ENCODE data around the gene LTBP1. TPM values are rescaled to one million over a fixed set of nuclear protein-coding genes. Genes with fewer than 3 reads are reported as not detected.

Gene LTBP1
- total and polyA plus RNA-seq, 10 of the 15 experiments (the other 5 are each of a cell fraction or from before 2014, with no cell fraction given): 0.01 to 0.28 (median 0.12) TPM; not detected in 2

DNA sequence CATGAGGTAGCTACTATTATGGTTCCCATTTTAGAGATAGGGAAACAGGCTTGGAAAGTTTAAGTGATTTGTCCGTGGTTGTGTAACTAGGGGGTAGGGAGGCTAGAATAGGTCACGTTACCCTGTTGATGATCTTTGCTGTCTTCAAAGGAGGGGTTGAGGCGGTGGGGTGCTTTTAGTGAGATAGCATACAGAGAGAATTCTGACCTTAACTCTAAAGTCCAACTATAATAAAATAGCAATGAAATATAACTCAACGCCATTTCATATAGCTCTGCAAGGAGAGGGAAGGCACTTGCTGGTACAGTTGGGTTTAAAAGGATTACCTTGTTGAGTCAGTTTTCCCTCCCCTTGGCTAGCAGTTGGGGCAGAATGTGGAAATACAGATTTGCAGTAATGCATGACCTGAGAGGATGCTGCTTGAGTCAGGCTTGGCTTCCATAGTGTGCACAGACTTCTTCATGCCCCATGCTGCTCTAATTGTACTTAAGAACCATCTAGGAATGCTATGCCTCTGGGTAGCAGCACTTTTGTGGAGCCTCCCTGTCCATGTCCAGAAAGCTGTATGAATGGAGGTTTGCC, 143.9 kb downstream of the LTBP1 start (continued):
- TF ChIP-seq, protein P1, sequence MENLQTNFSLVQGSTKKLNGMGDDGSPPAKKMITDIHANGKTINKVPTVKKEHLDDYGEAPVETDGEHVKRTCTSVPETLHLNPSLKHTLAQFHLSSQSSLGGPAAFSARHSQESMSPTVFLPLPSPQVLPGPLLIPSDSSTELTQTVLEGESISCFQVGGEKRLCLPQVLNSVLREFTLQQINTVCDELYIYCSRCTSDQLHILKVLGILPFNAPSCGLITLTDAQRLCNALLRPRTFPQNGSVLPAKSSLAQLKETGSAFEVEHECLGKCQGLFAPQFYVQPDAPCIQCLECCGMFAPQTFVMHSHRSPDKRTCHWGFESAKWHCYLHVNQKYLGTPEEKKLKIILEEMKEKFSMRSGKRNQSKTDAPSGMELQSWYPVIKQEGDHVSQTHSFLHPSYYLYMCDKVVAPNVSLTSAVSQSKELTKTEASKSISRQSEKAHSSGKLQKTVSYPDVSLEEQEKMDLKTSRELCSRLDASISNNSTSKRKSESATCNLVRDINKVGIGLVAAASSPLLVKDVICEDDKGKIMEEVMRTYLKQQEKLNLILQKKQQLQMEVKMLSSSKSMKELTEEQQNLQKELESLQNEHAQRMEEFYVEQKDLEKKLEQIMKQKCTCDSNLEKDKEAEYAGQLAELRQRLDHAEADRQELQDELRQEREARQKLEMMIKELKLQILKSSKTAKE (IDR thresholded peaks at IDR 0.05; ENCODE audit: low read depth, poor library complexity, severe bottlenecking): no peak
- TF ChIP-seq SRF (IDR thresholded peaks at IDR 0.05; ENCODE audit: low read depth in 2 of 2, low read length in 2 of 2): no peak

DNA sequence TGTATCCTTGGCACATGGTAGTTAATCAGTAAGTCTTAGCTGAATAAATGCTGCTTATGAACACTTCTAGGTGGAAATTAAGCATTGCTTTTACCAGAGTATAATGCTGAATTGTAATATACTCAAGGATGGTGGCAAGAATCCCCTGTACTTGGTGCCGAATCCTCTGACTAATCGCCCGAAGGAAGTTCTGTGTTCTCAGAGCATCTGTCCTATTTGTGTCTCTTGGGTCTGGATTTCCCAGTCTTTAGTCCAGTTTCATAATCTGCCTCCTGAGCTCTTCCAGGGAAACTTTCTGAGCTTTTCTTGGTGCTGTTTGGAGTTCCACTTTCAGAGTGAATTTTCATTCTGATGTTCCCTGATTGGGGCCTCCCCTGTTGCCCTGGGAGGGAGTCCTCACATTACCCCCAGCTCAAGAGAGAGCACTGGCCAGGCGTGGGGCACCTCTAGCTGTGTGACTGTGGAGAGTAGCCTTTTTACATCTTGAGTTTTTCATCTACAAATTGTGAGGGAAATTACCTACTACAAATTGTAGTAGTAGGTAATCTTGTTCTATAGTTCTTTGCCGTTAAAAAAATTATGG, 144.9 kb downstream of the LTBP1 start:
- SMC1A ChIA-PET (ENCODE audit: uncharacterized antibody, unreplicated experiment): no interaction called here
- FAIRE-seq: no peak
- Histone ChIP-seq H4K20me1 (ENCODE audit: control insufficient read depth, insufficient read depth) (no peaks in the 10 kb centered on the region), H3K4me3 (no peak overlapping the region), H3K4me1 (ENCODE audit: control insufficient read depth, insufficient read depth, low read length) (no peaks in the 10 kb centered on the region), H3K27me3 (replicated peaks in 1 of 2; ENCODE audit: control insufficient read depth in 2 of 2, insufficient read depth in 2 of 2, low read length in 1 of 2) (no peaks in the 10 kb centered on the region), H3K9ac (ENCODE audit: control insufficient read depth, insufficient read depth, low read length) (no peak overlapping the region), H3K27ac (ENCODE audit: control insufficient read depth, insufficient read depth) (no peak overlapping the region), H2AFZ (ENCODE audit: control insufficient read depth, low read depth, low read length) (no peak overlapping the region), H3K4me2 (ENCODE audit: control insufficient read depth, insufficient read depth) (no peak overlapping the region), H3K36me3 (ENCODE audit: control insufficient read depth in 2 of 2, insufficient read depth in 2 of 2, low read length in 1 of 2) (no peaks in the 10 kb centered on the region), H3K79me2 (ENCODE audit: control insufficient read depth, insufficient read depth, low read length) (no peaks in the 10 kb centered on the region), H3K9me3 (replicated peaks; ENCODE audit: control insufficient read depth, insufficient read depth, low read length) (no peaks in the 10 kb centered on the region)
- POLR2A ChIA-PET: no interaction called here
- RAD21 ChIA-PET (ENCODE audit: unreplicated experiment): no interaction called here
- 75% methylated on average over 5 of the region's 5 CpGs for WGBS (ENCODE audit: insufficient coverage, insufficient replicate concordance, low lambda C conversion rate, missing lambda C conversion rate)
- CTCF ChIA-PET: interaction anchor here (1.1 kb wide), 1 partner anchor 13 kb away, joined by 3 read pairs; no protein-coding TSS in a partner anchor
- ATAC-seq: no peak
- intact Hi-C loops (cut with micrococcal nuclease; ENCODE audit: unreplicated experiment): no loop called here
- BruUV-seq (replicated peaks): no TSS peak
- DNase-seq (ENCODE audit: low read depth, low spot score): no peak
- in situ Hi-C loops (cut with MboI): no loop called here
- TF ChIP-seq, protein P2, sequence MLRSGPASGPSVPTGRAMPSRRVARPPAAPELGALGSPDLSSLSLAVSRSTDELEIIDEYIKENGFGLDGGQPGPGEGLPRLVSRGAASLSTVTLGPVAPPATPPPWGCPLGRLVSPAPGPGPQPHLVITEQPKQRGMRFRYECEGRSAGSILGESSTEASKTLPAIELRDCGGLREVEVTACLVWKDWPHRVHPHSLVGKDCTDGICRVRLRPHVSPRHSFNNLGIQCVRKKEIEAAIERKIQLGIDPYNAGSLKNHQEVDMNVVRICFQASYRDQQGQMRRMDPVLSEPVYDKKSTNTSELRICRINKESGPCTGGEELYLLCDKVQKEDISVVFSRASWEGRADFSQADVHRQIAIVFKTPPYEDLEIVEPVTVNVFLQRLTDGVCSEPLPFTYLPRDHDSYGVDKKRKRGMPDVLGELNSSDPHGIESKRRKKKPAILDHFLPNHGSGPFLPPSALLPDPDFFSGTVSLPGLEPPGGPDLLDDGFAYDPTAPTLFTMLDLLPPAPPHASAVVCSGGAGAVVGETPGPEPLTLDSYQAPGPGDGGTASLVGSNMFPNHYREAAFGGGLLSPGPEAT (IDR thresholded peaks at IDR 0.05; ENCODE audit: low read depth): no peak
- TF ChIP-seq, protein P3, sequence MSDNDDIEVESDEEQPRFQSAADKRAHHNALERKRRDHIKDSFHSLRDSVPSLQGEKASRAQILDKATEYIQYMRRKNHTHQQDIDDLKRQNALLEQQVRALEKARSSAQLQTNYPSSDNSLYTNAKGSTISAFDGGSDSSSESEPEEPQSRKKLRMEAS (IDR thresholded peaks at IDR 0.05; ENCODE audit: low read depth, low read length): no peak
- TF ChIP-seq PML (IDR thresholded peaks at IDR 0.05; ENCODE audit: low read length): no peak
- TF ChIP-seq BCL11A (IDR thresholded peaks at IDR 0.05; ENCODE audit: low read depth, low read length): no peak
- no peak for TF ChIP-seq SREBF2 (IDR thresholded peaks at IDR 0.05; ENCODE audit: low read length)
- no peak for TF ChIP-seq BHLHE40 (IDR thresholded peaks at IDR 0.05; ENCODE audit: borderline replicate concordance in 1 of 2, low read depth in 2 of 2, low read length in 1 of 2)
- no peak for TF ChIP-seq NBN (IDR thresholded peaks at IDR 0.05)
- no peak for TF ChIP-seq SP1 (IDR thresholded peaks at IDR 0.05; ENCODE audit: low read depth, low read length)
- no peak for TF ChIP-seq BRCA1 (IDR thresholded peaks at IDR 0.05; ENCODE audit: low read depth, low read length)
- TF ChIP-seq KAT2A (conservative IDR thresholded peaks at IDR 0.05; ENCODE audit: control insufficient read depth, low read depth, low read length): no peak
- TF ChIP-seq, protein P4, sequence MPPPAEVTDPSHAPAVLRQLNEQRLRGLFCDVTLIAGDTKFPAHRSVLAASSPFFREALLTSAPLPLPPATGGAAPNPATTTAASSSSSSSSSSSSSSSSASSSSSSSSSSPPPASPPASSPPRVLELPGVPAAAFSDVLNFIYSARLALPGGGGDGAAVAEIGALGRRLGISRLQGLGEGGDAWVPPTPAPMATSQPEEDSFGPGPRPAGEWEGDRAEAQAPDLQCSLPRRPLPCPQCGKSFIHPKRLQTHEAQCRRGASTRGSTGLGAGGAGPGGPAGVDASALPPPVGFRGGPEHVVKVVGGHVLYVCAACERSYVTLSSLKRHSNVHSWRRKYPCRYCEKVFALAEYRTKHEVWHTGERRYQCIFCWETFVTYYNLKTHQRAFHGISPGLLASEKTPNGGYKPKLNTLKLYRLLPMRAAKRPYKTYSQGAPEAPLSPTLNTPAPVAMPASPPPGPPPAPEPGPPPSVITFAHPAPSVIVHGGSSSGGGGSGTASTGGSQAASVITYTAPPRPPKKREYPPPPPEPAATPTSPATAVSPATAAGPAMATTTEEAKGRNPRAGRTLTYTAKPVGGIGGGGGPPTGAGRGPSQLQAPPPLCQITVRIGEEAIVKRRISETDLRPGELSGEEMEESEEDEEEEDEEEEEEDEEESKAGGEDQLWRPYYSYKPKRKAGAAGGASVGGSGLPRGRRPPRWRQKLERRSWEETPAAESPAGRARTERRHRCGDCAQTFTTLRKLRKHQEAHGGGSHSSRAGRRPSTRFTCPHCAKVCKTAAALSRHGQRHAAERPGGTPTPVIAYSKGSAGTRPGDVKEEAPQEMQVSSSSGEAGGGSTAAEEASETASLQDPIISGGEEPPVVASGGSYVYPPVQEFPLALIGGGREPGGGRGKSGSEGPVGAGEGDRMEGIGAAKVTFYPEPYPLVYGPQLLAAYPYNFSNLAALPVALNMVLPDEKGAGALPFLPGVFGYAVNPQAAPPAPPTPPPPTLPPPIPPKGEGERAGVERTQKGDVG (CRISPR knock-in tag; IDR thresholded peaks at IDR 0.05): no peak

Data from GM12878 (cell line).